GM12875 (cell line): ENCODE data around the gene NFIC.

ENCODE experiments used
- H3K4me3 ChIP-seq: one replicate; pipeline ENCODE4 v1.5.1; 2011; ENCODE audit warnings: low read depth, low read length, control low read depth
- CTCF ChIP-seq: IDR thresholded peaks from 2 replicates; pipeline ENCODE4 v1.5.1; 2011; ENCODE audit warnings: low read depth, mild to moderate bottlenecking, control low read depth, inconsistent platforms, low read length, moderate library complexity, borderline replicate concordance; ENCODE audit not compliant: insufficient read depth

Gene NFIC

GRCh38 chr19:3381701-3382372 lies 15.5 kb downstream of the NFIC start:
- H3K4me3 ChIP-seq, result no peak overlapping the region
- TF ChIP-seq CTCF, result no peak

GRCh38 chr19:3382460-3383100 lies 16.2 kb downstream of the NFIC start:
- no peak overlapping the region for H3K4me3 ChIP-seq
- no peak for TF ChIP-seq CTCF

GRCh38 chr19:3383121-3383722 lies 16.8 kb downstream of the NFIC start:
- TF ChIP-seq CTCF, result no peak
- H3K4me3 ChIP-seq, result no peak overlapping the region

GRCh38 chr19:3386447-3387234 lies 20.3 kb downstream of the NFIC start:
- TF ChIP-seq CTCF, result no peak
- no peak overlapping the region for H3K4me3 ChIP-seq

GRCh38 chr19:3387645-3388589 lies 21.5 kb downstream of the NFIC start:
- no peak overlapping the region for H3K4me3 ChIP-seq
- TF ChIP-seq CTCF, result no peak

- no peak overlapping the region for H3K4me3 ChIP-seq
- TF ChIP-seq CTCF, result no peak
These were observed 23.0 kb downstream of the NFIC start for GRCh38 chr19:3389446-3389778.
